MM.1S (cell line): ENCODE results near the gene PPA2.

ENCODE experiments used
- DNase-seq: peaks from one replicate; pipeline ENCODE4 v3.0.0-alpha.2; 2015
- H2AFZ ChIP-seq: fragments of 300-600 bp; sonication (generic); 2 replicates; pipeline ENCODE4 v1.6.0; 2016; ENCODE audit warnings: antibody characterized with exemption, low read length
- H3F3A ChIP-seq: fragments of 300-600 bp; sonication (generic); 2 replicates; pipeline ENCODE4 v1.6.1; 2016; ENCODE audit warnings: mild to moderate bottlenecking, antibody characterized with exemption, low read length, moderate library complexity, mixed read lengths; ENCODE audit not compliant: insufficient read depth
- H3K27ac ChIP-seq: fragments of 300-600 bp; sonication (generic); 2 replicates; pipeline ENCODE4 v1.5.1; 2016; ENCODE audit warnings: mild to moderate bottlenecking, low read length
- H3K27me3 ChIP-seq: fragments of 300-600 bp; sonication (generic); replicated peaks from 2 replicates; pipeline ENCODE4 v1.6.0; 2016; ENCODE audit warnings: low read length; ENCODE audit not compliant: insufficient read depth
- H3K36me3 ChIP-seq: fragments of 300-600 bp; sonication (generic); replicated peaks from 2 replicates; pipeline ENCODE4 v1.6.1; 2016; ENCODE audit warnings: mild to moderate bottlenecking, low read length, mixed read lengths; ENCODE audit not compliant: insufficient read depth
- H3K4me1 ChIP-seq: fragments of 300-600 bp; sonication (generic); 2 replicates; pipeline ENCODE4 v1.6.1; 2016; ENCODE audit warnings: low read length, mixed read lengths
- H3K4me2 ChIP-seq: fragments of 300-600 bp; sonication (generic); 2 replicates; pipeline ENCODE4 v1.6.0; 2016; ENCODE audit warnings: low read depth, low read length
- H3K4me3 ChIP-seq: fragments of 300-600 bp; sonication (generic); 2 replicates; pipeline ENCODE4 v1.5.1; 2016; ENCODE audit warnings: low read length, mixed read lengths
- H3K79me2 ChIP-seq: fragments of 300-600 bp; sonication (generic); 2 replicates; pipeline ENCODE4 v1.6.1; 2016; ENCODE audit warnings: mixed run types, low read length, mixed read lengths
- H3K9ac ChIP-seq: fragments of 300-600 bp; sonication (generic); 2 replicates; pipeline ENCODE4 v1.6.1; 2016; ENCODE audit warnings: low read length, mixed read lengths
- H3K9me2 ChIP-seq: fragments of 300-600 bp; sonication (generic); replicated peaks from 2 replicates; pipeline ENCODE4 v1.6.1; 2016; ENCODE audit warnings: mild to moderate bottlenecking, low read length, mixed read lengths; ENCODE audit not compliant: insufficient read depth
- H3K9me3 ChIP-seq: fragments of 300-600 bp; sonication (generic); replicated peaks from 2 replicates; pipeline ENCODE4 v1.6.1; 2016; ENCODE audit warnings: mild to moderate bottlenecking, low read length, mixed read lengths; ENCODE audit not compliant: insufficient read depth
- H4K20me1 ChIP-seq: fragments of 300-600 bp; sonication (generic); 2 replicates; pipeline ENCODE4 v1.6.1; 2016; ENCODE audit warnings: mild to moderate bottlenecking, low read length, moderate library complexity, mixed read lengths; ENCODE audit not compliant: insufficient read depth
- EZH2 ChIP-seq: fragments of 300-600 bp; sonication (generic); optimal IDR thresholded peaks from 2 replicates; pipeline ENCODE3; 2017; ENCODE audit warnings: low read depth, mild to moderate bottlenecking, antibody characterized with exemption, low read length, mixed read lengths
- EZH2phosphoT487 ChIP-seq: fragments of 300-600 bp; sonication (generic); IDR thresholded peaks from 2 replicates; pipeline ENCODE4 v1.6.1; 2018; ENCODE audit warnings: antibody characterized with exemption, low read length
- TF ChIP-seq, protein P1 (sequence below): fragments of 300-600 bp; sonication (generic); IDR thresholded peaks from 2 replicates; pipeline ENCODE4 v1.5.1; 2016; ENCODE audit warnings: antibody characterized with exemption, low read length, mixed read lengths

PPA2 gene

DNA sequence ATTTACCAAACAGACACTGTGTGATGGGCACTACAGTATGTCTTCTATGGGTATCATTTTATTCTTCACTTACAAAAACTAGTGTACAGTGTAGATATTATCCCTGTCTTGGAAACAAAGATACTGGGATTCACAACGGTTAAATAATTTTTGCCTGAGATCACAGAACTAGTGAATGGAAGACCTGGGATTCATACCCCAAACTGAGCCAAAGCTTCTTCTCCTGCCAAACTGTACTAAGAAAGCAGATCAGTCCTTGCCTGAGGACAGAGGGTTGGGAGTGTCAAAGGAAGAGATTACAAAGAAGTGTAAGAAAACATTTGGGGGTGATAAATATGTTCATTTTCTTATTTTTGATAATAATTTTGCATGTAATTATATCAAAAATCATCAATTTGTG is 43.1 kb downstream of the PPA2 start:
- no peaks in the 10 kb centered on the region for H3K79me2 ChIP-seq
- H4K20me1 ChIP-seq = no peaks in the 10 kb centered on the region
- no peaks in the 10 kb centered on the region for H3K27me3 ChIP-seq
- no peak overlapping the region for H3K4me2 ChIP-seq
- H3K27ac ChIP-seq = no peak overlapping the region
- H3K36me3 ChIP-seq = no peaks in the 10 kb centered on the region
- H3K9me3 ChIP-seq = no peaks in the 10 kb centered on the region
- H3K9me2 ChIP-seq = no peaks in the 10 kb centered on the region
- H3K9ac ChIP-seq = no peak overlapping the region
- TF ChIP-seq EZH2 (no peak), EZH2phosphoT487 (no peak)
- TF ChIP-seq, protein P1, sequence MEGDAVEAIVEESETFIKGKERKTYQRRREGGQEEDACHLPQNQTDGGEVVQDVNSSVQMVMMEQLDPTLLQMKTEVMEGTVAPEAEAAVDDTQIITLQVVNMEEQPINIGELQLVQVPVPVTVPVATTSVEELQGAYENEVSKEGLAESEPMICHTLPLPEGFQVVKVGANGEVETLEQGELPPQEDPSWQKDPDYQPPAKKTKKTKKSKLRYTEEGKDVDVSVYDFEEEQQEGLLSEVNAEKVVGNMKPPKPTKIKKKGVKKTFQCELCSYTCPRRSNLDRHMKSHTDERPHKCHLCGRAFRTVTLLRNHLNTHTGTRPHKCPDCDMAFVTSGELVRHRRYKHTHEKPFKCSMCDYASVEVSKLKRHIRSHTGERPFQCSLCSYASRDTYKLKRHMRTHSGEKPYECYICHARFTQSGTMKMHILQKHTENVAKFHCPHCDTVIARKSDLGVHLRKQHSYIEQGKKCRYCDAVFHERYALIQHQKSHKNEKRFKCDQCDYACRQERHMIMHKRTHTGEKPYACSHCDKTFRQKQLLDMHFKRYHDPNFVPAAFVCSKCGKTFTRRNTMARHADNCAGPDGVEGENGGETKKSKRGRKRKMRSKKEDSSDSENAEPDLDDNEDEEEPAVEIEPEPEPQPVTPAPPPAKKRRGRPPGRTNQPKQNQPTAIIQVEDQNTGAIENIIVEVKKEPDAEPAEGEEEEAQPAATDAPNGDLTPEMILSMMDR = no peak
- H3F3A ChIP-seq = no peaks in the 10 kb centered on the region
- no peaks in the 10 kb centered on the region for H3K4me1 ChIP-seq
- no peak overlapping the region for H2AFZ ChIP-seq
- DNase-seq = no peak
- H3K4me3 ChIP-seq = no peak overlapping the region

DNA sequence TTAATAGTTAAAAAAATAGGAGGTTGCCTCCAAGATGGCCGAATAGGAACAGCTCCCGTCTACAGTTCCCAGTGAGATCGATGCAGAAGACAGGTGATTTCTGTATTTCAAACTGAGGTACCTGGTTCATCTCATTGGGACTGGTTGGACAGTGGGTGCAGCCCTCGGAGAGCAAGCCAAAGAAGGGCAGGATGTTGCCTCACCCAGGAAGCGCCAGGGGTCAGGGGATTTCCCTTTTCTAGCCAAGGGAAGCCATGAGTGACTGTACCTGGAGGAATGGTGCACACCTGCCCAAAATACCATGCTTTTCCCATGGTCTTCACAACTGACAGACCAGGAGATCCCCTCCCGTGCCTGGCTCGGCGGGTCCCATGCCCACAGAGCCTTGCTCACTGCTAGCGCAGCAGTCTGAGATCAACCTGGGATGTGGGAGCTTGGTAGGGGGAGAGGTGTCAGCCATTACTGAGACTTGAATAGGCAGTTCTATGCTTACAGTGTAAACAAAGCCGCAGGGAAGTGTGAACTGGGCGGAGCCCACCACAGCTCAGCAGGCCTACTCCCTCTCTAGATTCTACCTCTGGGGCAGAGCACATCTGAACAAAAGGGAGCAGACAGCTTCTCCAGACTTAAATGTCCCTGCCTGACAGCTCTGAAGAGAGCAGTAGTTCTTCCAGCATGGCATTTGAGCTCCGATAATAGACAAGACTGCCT is 47.5 kb downstream of the PPA2 start:
- Histone ChIP-seq H3K9ac (no peak overlapping the region), H3K4me3 (no peak overlapping the region), H3K9me3 (no peaks in the 10 kb centered on the region), H3K79me2 (no peaks in the 10 kb centered on the region), H3K27me3 (no peaks in the 10 kb centered on the region), H3K4me2 (no peak overlapping the region), H3K36me3 (no peaks in the 10 kb centered on the region; the same call in 1 of the 2 replicates), H2AFZ (no peak overlapping the region), H3F3A (no peaks in the 10 kb centered on the region), H3K4me1 (no peaks in the 10 kb centered on the region), H4K20me1 (no peaks in the 10 kb centered on the region), H3K27ac (no peak overlapping the region), H3K9me2 (no peaks in the 10 kb centered on the region)
- no peak for DNase-seq
- TF ChIP-seq EZH2phosphoT487 (no peak), EZH2 (no peak)
- TF ChIP-seq, protein P1 = no peak

DNA sequence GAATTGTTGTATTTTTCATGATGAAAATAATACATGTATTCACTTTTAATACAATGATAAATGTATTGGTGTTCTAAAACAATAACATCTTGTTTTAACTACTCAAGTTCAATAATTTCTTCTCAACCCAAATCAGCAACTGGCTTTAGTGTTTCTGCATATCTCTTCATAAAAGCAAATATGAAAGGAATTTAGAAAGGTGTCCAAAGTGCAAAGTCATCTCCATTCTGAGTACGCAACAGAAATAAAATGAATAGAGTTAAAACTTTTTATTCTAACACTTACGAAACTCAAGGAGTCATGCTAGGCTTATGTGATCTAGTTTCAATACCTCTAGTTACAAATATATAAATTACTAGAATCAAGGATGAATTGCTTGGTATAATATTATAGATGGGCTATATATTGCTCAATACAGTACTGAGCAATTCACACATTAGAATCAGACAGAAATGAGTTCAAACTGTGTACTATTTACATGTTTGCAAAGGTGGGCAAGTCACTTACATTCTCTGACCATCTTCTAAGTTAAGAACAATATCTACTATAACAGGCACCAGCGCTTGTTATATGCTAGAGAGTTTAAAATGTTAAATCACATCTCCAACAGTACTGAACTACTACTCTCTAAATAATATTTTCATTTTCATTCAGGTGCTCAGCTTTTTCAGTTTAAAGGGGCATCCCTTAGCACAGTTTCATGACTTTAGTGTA is 51.5 kb downstream of the PPA2 start:
- no peaks in the 10 kb centered on the region for H4K20me1 ChIP-seq

More for the DNA sequence above, 51.5 kb downstream of the PPA2 start:
- no peak overlapping the region for H3K9ac ChIP-seq
- H3K27ac ChIP-seq = no peak overlapping the region
- no peak overlapping the region for H3K4me2 ChIP-seq
- no peaks in the 10 kb centered on the region for H3K9me3 ChIP-seq
- TF ChIP-seq EZH2phosphoT487 (no peak), EZH2 (no peak)
- TF ChIP-seq, protein P1 = no peak
- no peaks in the 10 kb centered on the region for H3K4me1 ChIP-seq
- no peaks in the 10 kb centered on the region for H3K79me2 ChIP-seq
- H3K27me3 ChIP-seq = no peaks in the 10 kb centered on the region
- H3F3A ChIP-seq = no peaks in the 10 kb centered on the region
- H3K36me3 ChIP-seq = peaks cover 3% of the 10 kb centered on the region; the same call in 1 of the 2 replicates
- H3K4me3 ChIP-seq = no peak overlapping the region
- no peak for DNase-seq
- H3K9me2 ChIP-seq = no peaks in the 10 kb centered on the region
- H2AFZ ChIP-seq = no peak overlapping the region
